Endothelial cell of umbilical vein (primary cell): ENCODE data around the gene OR10R2.

ENCODE experiments used
- CTCF ChIP-seq, 2 donors: IDR thresholded peaks; 1 replicate in 1 of 2; 2 replicates in 1 of 2; pipeline ENCODE4 v1.5.1; 2011; ENCODE audit warnings: low read length in 2 of 2, mild to moderate bottlenecking in 2 of 2, moderate library complexity in 2 of 2, control low read depth in 1 of 2, inconsistent platforms in 1 of 2, low read depth in 1 of 2; ENCODE audit not compliant: insufficient read depth in 1 of 2; ENCODE audit errors: extremely low read depth in 1 of 2
- EZH2 ChIP-seq: IDR thresholded peaks from 2 replicates; pipeline ENCODE4 v1.6.1; 2012; ENCODE audit warnings: borderline replicate concordance, low read depth, mild to moderate bottlenecking, moderate library complexity, low read length, inconsistent platforms; ENCODE audit not compliant: severe bottlenecking
- JUN ChIP-seq: IDR thresholded peaks from 2 replicates; pipeline ENCODE4 v1.6.1; 2011; ENCODE audit warnings: borderline replicate concordance, low read depth; ENCODE audit not compliant: insufficient read length, insufficient read depth
- MAX ChIP-seq: IDR thresholded peaks from 2 replicates; pipeline ENCODE4 v1.6.1; 2011; ENCODE audit not compliant: insufficient read depth, insufficient read length
- MYC ChIP-seq: IDR thresholded peaks from one replicate; pipeline ENCODE4 v1.6.1; 2011; ENCODE audit warnings: mild to moderate bottlenecking, low read depth, low read length
- POLR2A ChIP-seq: IDR thresholded peaks from 2 replicates; pipeline ENCODE4 v1.6.1; 2012; ENCODE audit warnings: low read depth, mild to moderate bottlenecking, control low read depth, low read length
- POLR2AphosphoS5 ChIP-seq: IDR thresholded peaks from 2 replicates; pipeline ENCODE4 v1.6.1; 2012; ENCODE audit warnings: low read depth, mild to moderate bottlenecking, control low read depth, low read length, moderate library complexity; ENCODE audit not compliant: insufficient read depth

DNA sequence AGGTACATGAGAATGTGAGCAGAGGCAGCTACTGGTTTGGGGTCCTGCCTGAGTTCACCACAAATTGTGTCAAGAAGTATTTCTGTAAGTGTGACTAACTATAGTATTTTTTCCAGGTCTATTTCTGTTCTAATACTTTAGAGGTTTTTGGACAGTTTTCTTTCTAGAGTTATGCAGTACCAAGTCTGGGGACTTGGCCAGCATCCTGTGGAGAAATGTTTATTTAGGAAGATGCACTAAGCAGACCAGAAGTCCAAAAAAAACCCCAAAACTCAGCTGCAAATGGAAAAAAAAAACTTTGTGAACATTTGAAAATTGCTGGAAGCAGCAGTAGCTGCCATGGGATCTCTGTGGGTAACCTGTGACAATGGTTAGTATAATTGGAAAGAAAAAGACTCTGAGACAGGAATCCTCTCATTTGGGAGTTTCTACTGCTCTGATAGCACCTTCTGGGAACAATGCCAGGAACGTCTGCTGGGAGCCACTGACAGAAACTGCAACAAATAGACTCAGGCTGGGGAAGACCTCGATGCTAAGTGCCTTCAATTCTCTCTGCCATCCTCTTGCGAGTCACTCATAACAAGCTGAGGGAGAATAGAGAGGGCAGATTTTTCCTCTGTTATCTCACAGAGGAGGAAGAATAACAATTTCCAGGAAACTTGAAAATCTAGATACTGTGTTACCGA lies 37.6 kb downstream of the OR10R2 start:
- TF ChIP-seq CTCF (IDR thresholded peaks at IDR 0.05; ENCODE audit: extremely low read depth in 1 of 2, insufficient read depth in 1 of 2, low read depth in 1 of 2, low read length in 2 of 2) (no peak), MYC (no peak), EZH2 (no peak), POLR2AphosphoS5 (no peak), POLR2A (no peak), MAX (no peak), JUN (no peak)
